Stimulated activated CD4-positive, alpha-beta T cell treated with anti-CD3 and anti-CD28 coated beads, Interleukin-2, amount 100 ng/mL, for 4 hours (primary cell): Measurements from ENCODE around the gene CST11.

Source experiments
- DNase-seq: peaks from one replicate; pipeline ENCODE4 v3.0.0-alpha.2; 2020; ENCODE audit warnings: low read depth

CST11 gene

DNA sequence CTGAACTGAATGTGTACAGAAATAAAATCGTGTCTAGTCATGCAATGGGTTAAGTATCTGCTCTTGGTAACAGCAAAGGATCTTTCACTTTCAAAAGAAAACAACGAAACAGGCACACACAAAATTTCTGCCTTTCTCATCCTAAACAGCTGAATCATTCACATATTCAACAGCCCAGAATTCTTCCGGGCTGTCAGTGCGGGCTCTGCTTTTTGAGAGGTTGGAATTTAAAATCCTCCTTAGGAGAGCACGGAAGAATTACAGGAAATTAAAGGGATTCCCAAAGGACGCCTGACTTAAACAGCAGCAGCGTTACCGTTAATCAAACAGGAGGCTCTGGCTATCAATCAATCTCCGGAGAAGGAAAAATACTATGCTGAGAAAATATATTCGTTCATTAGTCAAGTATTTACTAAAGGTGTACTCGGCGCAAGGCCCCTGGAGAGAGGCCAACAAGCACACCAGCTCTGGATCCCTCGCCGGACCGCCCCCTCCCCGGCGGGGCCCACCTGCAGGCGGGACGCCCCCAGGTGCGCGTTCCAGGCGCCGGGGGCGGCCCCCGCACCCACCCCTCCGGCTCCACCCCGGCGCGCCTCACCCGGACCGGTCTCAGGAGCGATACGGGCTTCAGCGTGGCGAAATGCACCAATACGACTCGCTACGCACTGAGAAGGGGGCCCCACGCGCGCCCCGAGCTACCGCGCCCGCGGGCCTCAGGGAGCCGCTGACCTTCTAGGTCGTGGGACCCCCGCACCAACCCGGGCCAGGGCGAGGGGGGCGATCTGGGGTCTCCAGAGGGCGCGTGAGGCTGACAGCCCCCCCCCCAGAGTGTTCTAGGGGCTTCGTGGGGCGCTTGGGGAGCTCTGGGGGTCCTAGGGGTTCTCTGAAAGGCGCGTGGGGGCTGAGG, 32.4 kb downstream of the CST11 start:
- DNase-seq, result peak; percentile 40

DNA sequence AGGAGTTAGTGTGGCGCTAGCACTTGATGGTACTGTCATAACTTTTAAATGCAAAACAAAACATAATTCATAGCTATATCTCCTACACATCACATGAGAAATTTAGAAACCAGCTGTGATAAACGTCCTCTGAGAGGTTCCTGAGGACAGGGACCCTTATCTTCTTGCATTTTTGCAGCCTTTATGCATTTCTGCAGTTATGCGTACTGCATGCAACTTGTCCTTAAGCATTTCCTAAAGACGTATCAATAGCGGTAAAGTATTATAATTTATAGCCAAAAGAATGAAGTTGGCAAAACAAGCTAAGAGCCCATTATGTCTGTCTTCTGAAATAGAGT, 33.0 kb downstream of the CST11 start:
- DNase-seq, result no peak

DNA sequence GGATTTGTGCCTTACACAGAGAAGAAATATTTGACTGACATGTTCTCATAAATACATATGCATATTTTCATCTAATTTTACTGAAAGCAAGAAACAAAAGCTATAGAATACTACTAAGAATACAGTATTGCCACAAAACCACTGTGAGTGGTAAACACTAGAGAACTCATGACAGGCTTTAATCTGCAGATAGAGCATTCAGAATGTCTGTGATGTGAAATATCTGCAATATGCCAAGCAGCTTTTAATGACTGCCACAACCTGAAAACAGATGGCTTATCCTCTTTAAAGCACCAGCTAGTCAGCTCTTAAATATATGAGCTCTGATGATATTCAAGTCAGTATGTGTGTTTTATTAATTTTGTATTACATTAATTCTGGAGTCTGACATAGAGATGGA, 34.8 kb downstream of the CST11 start:
- DNase-seq, result no peak

DNA sequence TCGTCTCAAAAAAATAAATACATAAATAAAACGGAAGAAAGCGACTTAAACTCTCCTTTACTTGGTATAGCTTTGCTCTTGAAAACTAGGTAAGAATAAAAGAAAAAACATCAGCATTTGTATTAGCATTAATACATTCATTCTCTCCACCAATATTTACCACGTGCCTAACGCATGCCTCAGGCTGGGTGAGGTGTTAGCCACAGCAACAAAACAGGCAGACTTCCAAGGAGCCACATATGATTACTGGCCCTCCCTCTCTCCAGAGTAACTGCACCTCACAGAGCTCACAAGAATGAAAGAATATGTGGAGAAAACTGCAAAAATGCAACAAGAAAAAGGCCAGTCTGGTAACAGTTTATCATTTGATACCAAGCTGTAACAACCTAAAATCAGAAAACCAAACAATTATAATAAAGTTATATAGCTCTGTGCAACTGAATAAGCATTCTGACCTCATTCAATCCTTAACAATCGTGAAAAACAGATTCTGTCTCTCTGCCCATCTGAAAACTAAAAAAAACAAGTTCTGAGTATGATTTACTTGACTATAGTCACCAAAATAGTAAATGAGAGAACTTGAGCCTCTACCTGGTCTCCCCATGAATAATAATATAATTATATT, 36.6 kb downstream of the CST11 start:
- no peak for DNase-seq

DNA sequence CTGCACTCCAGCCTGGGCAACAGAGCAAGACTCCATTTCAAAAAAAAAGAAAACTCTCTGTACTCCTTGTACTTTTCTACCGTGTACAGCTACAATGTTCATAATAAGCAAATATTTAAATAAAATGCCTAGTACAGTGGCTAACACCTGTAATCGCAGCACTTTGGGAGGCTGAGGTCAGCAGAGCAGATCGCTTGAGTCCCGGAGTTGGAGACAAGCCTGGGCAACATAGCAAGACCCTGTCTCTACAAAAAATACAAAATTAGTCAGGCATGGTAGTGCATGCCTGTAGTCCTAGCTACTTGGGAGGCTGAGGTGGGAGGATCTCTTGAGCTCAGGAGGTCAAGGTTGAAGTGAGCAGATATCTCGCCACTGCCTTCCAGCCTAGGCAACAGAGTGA, 37.1 kb downstream of the CST11 start:
- no peak for DNase-seq

DNA sequence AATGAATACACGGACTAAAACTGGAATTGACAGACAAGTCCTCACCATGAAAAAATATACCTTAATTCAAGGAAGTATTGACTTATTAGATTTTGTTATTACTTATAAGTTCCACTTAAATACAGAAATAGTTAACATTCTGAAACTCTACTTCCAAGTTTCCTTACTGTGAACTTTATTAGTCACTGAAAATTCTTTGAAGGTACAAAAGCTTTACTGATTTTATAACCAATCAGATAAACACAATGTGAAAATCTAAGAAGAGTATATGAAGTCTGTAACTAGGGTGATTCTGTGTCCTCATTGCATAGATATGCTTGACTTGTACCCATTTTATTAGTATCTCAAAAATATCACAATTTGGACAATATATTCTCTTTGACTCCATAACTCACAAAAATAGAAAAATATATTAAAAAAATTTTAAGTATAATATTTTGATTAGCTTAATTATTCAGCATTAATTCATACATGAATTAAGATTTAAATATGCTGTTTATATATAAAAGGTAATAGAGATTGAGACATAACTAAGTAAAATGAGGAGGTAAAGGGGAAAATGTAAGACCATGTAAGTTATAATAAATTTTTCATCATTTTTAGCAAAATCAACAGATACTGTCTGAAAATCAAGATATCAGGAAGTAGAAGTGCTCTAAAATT, 38.0 kb downstream of the CST11 start:
- DNase-seq, result no peak

DNA sequence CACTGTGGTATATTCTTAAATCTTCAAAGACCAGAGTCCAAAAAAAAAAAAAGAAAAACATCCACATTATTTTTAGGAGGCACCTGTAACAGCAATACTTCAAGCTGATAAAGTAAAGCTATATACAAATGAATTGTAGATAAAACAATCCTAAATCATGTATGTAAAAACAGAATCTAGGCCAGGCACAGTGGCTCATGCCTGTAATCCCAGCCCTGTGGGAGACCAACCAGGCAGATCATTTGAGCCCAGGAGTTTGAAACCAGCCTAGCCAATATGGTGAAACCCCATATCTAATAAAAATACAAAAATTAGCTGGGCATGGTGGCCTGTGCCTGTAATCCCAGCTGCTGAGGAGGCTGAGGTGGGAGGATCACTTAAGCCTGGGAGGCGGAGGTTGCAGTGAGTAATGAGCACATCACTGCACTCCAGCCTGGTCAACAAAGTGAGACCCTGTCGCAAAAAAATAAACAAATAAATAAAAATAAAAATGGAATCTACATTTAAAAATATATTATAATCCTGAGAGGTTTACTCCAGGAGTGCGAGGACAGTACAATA, 38.7 kb downstream of the CST11 start:
- DNase-seq, result no peak

DNA sequence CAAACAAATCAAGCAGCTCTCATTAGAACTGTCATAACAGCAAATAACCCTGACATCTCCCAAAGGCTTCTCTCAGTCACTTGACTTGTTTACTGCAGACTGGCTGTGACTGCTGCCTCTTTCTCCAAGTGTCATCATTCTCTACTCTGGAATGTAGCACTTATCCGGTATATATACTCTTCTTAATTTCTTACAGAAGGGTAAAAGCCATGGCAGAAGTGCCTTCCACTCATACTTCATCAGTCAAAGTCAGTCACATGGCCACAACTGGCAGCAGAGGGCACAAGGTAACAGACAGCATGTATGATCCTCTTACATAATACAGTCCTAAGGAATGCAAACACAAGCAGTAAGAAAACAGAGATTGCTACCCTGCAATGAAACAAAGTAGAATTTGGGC, 40.6 kb downstream of the CST11 start:
- DNase-seq, result no peak

DNA sequence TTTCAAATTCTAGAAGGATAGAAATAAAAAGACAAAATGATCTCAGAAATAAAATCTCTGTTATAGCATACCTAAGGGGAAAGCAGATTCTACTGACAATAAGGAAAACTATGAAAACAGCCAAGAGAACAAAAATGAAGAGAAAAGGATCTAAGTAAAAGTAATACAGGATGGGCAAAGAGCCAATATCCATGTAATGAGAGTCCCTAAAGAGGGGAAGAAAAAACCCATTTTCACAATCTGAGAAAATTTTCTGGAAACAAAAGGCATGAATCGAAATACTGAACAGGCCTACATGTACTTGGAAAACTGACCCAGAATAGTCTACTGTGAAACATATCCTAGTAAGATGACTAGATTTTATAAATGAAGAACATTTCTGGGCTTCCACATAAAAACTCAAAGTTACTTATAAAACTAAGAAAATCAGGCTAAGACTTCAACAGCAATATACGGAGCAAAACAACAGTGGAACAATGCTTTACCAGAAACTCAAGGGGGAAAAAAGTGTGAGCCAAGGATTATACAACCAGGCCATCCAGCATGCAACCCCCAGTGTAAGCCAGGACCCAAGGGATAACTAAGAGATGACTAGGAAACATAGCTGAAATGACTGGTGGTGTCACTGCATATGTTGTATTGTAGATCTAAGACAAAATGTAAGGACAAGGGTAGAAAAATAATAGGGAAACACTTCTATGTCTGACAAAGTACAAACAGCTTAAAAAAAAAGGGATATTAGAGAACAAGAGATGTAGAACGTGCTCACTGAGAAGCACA, 41.6 kb downstream of the CST11 start:
- no peak for DNase-seq

DNA sequence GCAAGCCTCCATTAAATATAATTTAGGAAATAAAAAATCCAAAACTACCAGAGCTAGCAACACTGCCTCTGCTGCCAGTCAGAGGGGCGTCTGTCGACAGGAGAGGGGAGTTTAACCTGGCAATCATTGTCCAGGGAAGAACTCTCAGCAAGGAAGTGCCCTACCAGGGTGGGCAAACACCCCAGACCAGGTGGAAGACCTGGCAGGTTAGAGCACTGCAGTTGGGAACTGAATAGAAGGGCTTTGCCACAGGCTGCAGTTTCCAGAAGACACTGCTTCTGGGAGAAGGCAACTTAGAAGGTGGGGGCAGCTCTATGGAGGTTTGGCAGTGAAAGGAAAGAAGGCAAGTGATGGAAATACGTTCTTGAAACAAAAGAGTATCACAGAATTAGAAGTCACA, 42.9 kb downstream of the CST11 start:
- no peak for DNase-seq

DNA sequence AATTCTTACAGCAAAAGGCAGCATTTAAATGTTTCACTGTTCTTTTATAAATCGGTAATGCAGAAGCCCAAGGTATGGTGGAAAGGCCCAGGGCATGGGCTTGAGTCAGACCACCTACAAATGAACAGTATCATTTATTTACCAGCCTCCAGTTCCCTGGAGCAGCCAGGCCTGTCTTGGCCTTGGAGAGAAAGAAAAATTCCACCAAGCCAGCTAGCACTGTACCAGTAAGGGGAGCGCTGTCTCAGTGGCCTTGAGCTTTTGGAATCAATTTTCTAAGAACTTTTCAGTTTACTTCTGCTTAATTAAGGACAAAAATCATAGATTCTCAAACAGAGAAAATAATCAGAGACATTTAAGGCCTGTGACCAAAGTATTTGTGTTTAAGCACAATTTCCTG, 43.7 kb downstream of the CST11 start:
- no peak for DNase-seq

DNA sequence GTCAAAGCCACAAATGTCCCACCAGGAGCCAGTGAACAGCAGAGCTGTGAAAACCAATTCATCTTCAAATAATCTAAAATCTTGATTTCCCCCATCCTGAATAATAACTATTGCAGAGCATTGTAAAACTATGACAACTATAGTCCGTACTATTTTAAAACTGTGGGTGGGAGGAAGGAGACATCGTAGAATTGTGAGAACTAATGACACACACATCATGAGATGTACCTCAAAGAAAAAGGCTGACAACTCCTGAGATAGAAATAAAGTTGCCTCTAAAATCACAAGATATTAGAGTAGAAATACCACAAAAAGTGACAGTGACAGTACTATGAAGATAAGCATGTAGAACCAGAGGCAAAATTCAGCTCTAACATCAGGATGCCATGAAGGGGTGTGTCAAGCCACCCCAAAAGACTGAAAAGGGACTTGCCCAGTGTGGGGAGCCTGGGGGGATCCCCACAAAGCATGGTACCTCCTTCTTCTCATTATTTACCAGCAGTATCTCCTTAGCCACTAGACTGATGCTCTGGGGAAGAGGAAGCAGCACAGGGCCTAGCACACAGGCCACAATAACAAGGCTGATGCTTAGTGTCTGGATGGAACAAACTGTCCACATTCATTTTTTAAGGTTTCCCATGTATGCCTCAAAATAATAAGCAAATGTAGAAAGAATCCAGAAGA, 44.8 kb downstream of the CST11 start:
- no peak for DNase-seq

DNA sequence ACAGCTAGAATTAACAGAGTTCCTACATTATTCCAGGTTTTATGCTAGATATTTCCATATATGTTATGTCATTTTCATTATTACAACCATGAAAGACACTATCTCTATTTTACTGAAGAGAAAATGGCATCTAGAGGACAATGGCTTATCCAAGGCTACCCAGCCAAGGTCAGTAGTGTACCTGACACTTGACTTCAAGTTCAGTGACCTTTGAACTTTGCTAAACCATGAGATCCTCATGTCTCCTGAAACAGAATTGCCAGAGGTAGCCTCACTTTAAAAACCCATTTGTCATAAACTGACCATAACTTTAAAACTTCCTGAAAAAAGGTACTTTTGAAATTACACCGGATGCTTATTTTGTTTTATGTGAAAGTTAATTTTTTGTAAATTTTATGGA, 45.8 kb downstream of the CST11 start:
- no peak for DNase-seq

DNA sequence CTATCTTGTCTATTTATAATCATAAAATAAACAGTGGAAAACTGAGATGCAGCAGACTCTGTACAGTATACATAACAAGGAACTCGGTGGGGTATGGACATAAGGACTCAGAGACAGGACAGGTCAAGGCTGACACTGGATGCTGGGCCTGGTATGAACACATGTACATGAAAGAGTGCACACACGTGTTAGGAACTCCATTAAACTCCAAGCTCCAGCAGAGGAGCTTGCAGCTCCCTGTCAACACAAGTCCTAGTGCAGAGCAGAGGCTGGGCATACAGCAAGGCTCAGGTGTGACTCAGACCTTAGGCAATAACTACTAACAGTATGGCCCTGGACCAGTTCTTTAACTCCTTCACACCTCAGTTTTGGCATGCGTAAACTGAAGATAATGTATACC, 48.5 kb downstream of the CST11 start:
- DNase-seq, result no peak

DNA sequence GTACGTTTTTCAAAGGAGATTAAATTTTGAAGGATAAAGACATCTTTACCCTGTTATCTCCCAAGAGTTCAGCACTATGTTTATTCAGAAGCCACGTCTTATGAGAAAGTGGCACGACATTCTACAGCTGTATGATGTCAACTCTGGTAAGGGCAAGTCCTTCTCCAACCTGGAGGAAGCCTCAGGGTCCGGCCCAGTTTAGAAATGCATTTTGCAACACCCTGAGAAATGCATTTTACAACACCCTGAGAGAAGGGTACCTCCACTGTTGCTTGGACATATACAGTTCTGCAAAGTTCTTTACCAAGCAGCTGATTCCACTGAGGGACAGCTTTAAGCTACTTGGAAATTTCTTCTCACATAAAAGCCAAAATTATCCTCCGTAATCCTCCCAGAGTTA, 48.9 kb downstream of the CST11 start:
- no peak for DNase-seq

DNA sequence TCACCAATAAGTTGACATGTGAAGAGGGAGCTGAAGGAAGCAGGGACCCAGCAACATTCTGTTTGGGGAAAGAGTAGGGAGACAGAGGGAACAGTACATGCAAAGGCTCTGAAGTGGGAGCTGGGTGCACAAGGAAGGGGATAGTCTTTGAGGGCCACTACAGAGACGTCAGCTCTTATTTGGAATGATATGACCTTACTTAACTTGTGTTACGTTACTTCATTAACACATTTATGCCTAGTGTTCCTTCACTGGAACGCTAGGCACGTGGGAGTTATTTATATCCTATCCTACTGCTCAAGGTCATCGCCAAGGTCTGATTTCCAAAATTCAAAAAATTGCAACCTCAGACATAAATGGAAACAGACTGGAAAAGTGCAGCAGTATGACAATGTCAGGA, 51.6 kb downstream of the CST11 start:
- no peak for DNase-seq
